Measurements from ENCODE around the gene CCT2. TPM values are rescaled to one million over a fixed set of nuclear protein-coding genes. Genes with fewer than 3 reads are reported as not detected.
A peak's percentile ranks its signal among the peaks of the same experiment; 100 is the strongest.

Gene CCT2
- total and polyA plus RNA-seq, 2 of the 13 experiments (the other 11 are each of a cell fraction or from before 2014, with no cell fraction given), result 209 to 388 TPM

GRCh38 chr12:69585189-69586062 lies at the start of gene CCT2 (continued):
- no peak for TF ChIP-seq HNF1A (IDR thresholded peaks at IDR 0.05; ENCODE audit: low read depth)
- TF ChIP-seq HNF1A (CRISPR knock-in tag; IDR thresholded peaks at IDR 0.05; ENCODE audit: borderline replicate concordance), result peak; percentile 48; the same call in 1 of the 2 replicates
- peak; percentile 31; the same call in 1 of the 2 replicates for TF ChIP-seq TFAP4 (IDR thresholded peaks at IDR 0.05; ENCODE audit: borderline replicate concordance, low read depth)
- no peak for TF ChIP-seq ZNF550 (CRISPR knock-in tag; IDR thresholded peaks at IDR 0.05; ENCODE audit: borderline replicate concordance)
- TF ChIP-seq ZFX (CRISPR knock-in tag; IDR thresholded peaks at IDR 0.05; ENCODE audit: low read depth), result peak; percentile 100
- TF ChIP-seq DR1 (CRISPR knock-in tag; IDR thresholded peaks at IDR 0.05), result peak; percentile 81
- no peak for TF ChIP-seq STAG1 (CRISPR knock-in tag; IDR thresholded peaks at IDR 0.05)
- peak; percentile 71 for TF ChIP-seq SP2 (CRISPR knock-in tag; IDR thresholded peaks at IDR 0.05)
- no peak for TF ChIP-seq PBX2 (CRISPR knock-in tag; IDR thresholded peaks at IDR 0.05)
- peak; percentile 41; the same call in 1 of the 2 replicates for TF ChIP-seq ZNF691 (CRISPR knock-in tag; IDR thresholded peaks at IDR 0.05; ENCODE audit: borderline replicate concordance, low read depth)
- TF ChIP-seq ZXDC (CRISPR knock-in tag; IDR thresholded peaks at IDR 0.05), result no peak
- no peak for TF ChIP-seq NFE2L1 (CRISPR knock-in tag; IDR thresholded peaks at IDR 0.05; ENCODE audit: borderline replicate concordance)
- peak; percentile 65; the same call in 1 of the 2 replicates for TF ChIP-seq CREB3 (CRISPR knock-in tag; IDR thresholded peaks at IDR 0.05)
- TF ChIP-seq SMAD3 (CRISPR knock-in tag; IDR thresholded peaks at IDR 0.05), result peak; percentile 48; the same call in 1 of the 2 replicates
